Stimulated activated CD4-positive, alpha-beta T cell treated with anti-CD3 and anti-CD28 coated beads, Interleukin-12 subunit alpha, Interleukin-12 subunit beta, amount 100 ng/mL, for 4 hours (primary cell): ENCODE results near the gene UBA1.

Experiments
- DNase-seq: peaks from one replicate; pipeline ENCODE4 v3.0.0-alpha.2; 2020

Gene UBA1

GRCh38 chrX:47170861-47171692, 22.6 kb upstream of the UBA1 start:
- DNase-seq: no peak

- no peak for DNase-seq
Observed at GRCh38 chrX:47171996-47172395, 21.6 kb upstream of the UBA1 start.

DNA sequence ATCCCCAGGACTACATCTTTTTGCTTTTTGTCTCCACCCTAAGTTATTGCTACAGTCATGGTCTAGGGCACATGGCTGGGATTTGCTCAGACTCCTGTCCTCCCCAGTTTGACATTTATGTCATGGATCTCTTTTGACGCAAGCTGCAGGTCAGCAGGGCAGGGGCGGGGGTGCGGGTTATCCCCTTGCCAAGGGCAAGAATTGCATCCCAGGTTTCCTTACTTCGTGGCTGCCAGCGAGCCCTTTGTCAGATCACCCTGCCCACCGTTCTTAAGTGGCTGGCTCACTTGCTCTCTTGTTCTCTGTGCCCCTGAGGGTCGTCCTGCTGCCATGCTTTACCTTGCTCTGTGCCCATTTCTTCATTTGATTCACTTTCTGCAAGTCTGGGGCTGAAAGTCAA, 21.1 kb upstream of the UBA1 start:
- DNase-seq: no peak

GRCh38 chrX:47172971-47173792, 20.4 kb upstream of the UBA1 start:
- no peak for DNase-seq

DNA sequence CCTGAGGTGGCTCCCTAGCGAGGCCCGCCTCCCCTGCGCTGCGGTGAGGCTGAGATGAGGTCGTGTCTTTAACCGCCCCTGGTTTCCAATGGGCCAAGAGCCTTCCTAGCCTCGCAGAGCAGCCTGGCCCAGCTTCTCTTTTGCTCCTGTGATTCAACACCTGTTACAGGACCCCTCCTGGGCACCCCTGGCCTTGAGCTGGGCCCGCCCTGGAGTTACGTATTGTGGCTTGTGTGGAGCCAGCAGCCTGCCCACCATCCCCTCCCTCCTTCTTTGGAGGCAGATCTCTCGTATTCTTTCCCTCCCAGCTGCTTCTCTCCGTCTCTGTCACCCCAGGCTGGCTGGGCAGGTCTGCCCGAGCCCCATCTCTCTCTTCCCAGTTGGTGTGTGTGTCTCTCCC, 19.3 kb upstream of the UBA1 start:
- no peak for DNase-seq

DNA sequence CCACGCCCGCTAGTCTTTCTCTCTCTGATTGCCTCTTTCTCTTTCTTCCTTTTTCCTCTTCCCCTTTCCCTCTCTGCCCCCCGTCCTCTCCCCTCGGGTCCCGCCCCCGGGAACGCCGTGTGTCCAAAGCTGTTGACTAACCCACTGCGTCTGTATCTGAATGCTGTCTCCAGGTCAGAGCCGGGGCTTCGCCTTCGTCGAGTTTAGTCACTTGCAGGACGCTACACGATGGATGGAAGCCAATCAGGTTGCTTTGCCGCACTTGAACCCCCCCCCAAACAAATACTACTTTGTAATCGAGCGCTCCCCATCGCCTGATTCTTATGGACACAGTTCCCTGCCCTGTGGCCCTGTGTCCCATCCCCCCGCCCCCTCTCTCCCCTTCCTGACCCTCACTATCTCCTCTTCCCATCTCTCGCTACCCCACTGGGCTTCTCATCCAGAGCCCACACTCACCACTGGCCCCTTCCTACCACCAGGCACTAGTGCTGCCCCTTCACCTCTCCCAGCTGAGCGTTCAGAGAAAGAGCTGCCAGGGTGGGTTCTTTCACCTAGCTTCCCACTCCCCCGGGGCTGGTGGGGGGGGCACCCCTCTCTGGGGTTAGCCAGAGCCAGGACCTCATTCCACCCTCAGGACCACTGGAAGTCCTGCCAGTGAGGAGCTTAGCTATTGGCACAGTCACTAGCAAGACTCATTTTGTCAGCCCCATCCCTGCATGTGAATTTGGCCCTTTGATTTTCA, 18.6 kb upstream of the UBA1 start:
- DNase-seq: no peak

DNA sequence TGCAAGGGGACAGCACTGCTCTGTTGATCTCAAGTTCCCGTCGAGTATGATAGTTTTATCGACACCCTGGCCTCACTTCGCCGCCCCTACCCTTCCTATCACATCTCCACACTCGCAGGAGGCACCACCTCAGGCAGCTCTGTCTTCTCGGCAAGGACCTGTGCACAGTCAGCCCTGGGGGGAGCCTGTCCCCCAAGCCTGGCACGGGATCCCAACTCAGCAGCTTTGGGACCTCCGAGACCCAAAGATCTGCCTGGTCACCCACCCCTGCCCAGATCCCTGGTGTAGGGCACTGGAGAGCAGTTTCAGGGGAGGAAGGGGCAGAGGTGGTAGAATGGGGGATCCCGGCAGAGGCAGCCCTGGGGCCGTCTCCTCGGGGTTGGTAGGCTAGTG, 18.0 kb upstream of the UBA1 start:
- DNase-seq: no peak

GRCh38 chrX:47176101-47176740, 17.4 kb upstream of the UBA1 start:
- no peak for DNase-seq

DNA sequence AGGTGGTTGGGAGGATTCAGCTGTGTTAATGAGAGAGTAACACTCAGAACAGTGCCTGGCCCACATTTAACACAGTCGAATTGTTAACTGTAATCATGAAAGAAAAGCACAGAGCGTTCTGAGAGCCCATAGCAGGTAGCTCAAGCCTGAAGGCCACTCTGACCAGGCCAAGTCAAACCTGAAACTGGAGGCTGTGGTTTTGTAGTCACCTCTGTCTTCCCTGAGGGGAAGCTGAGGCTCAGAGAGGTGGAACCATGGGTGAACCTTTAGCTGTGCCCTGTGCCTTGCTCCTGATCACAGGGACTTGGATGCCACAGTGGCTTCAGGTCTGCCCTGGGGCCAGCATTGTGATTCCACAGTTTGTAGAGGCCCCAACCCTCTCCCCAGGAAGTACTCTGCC, 16.6 kb upstream of the UBA1 start:
- DNase-seq: no peak

- DNase-seq: no peak
Observed at GRCh38 chrX:47178337-47178736, 15.3 kb upstream of the UBA1 start.

- no peak for DNase-seq
Observed at GRCh38 chrX:47179221-47179927, 14.3 kb upstream of the UBA1 start.

GRCh38 chrX:47179928-47180255, 13.7 kb upstream of the UBA1 start:
- DNase-seq: no peak

DNA sequence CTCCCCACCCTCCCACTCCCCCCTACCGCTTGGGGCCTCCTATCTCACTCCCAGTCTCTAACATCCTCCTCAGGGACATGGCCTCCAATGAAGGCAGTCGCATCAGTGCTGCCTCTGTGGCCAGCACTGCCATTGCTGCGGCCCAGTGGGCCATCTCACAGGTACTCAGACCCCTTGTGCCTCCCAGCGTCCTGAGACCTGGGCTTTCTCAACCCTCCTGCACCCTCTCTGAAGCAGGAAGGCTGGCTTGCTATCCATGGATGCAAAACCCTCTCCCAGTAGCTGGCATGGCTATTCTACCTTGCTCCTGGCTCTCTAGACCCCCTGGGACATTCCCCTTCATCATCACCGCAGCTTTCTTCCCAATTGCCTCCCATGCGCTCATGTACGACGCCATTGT, 13.3 kb upstream of the UBA1 start:
- DNase-seq: no peak

DNA sequence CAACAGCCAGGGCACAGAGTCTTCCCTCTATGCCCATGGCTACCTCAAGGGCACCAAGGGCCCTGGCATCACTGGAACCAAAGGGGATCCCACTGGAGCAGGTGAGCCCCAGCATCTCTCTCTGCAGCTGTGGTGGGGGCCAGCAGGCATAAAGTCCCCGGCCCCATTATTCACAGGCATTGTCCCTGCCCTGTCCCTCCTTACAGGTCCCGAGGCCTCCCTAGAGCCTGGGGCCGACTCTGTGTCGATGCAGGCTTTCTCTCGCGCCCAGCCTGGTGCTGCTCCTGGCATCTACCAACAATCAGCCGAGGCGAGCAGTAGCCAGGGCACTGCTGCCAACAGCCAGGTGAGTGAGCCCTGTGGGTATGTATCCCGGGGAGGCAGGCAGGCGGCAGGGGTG, 12.3 kb upstream of the UBA1 start:
- DNase-seq: no peak

GRCh38 chrX:47182106-47182700, 11.4 kb upstream of the UBA1 start:
- no peak for DNase-seq

GRCh38 chrX:47184486-47184885, 9.1 kb upstream of the UBA1 start:
- no peak for DNase-seq

DNA sequence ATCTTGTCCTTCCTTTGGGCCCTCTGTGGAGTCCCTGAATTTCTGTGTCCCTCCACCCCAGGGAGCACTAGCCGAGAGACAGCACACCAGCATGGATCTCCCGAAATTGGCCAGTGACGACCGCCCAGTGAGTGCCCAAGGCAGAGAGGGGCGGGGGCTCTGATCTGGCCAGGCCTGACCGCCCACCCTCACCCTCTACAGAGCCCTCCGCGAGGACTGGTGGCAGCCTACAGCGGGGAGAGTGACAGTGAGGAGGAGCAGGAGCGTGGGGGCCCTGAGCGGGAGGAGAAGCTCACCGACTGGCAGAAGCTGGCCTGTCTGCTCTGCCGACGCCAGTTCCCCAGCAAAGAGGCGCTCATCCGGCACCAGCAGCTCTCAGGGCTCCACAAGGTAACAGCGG, 8.4 kb upstream of the UBA1 start:
- no peak for DNase-seq

DNA sequence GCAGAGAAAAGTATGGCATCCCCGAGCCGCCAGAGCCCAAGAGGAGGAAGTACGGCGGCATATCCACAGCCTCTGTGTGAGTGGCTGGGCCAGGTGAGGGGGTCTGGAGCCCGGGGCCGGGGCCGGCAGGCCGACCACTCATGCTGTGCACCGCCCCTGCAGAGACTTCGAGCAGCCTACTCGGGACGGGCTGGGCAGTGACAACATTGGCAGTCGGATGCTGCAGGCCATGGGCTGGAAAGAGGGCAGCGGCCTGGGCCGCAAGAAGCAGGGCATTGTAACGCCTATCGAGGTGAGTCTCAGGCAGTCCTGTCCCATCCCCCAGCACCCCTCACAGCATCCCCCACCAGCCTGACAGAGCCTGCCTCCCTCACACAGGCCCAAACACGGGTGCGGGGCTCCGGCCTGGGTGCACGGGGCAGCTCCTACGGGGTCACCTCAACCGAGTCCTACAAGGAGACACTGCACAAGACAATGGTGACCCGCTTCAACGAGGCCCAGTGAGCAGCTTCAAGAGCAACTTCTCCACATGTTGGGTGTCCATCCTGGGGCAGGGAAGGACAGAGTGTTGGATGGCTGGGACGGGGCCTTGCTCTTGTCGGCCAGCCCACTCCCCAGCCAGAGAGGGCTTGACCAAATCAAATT, 7.4 kb upstream of the UBA1 start:
- DNase-seq: no peak

- DNase-seq: no peak
Observed at GRCh38 chrX:47187106-47187677, 6.4 kb upstream of the UBA1 start.

DNA sequence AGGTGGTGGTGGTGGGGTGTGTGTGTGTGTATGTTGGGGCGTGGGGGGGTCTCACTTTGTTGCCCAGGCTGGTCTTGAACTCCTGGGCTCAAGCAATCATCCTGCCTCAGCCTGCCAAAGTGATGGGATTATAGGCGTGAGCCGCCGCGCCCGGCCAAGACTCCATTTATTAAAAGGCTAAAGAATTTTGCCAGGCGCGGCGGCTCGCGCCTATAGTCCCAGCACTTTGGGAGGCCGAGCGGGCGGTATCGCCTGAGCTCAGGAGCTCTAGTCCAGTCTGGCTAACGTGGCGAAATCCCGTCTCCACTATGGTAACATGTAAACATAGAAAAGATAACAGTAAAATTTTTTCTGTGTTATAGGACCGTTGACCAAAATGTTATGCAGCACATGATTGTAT, 3.7 kb upstream of the UBA1 start:
- DNase-seq: no peak
